Vagina (tissue), 2 donors: ENCODE results near the gene BMP10.

Source experiments
- POLR2A ChIP-seq, 2 donors: fragments of 450-650 bp; IDR thresholded peaks; one replicate each; pipeline ENCODE4 v1.6.1; 2017; ENCODE audit warnings: antibody characterized with exemption in 2 of 2, mild to moderate bottlenecking in 2 of 2, moderate library complexity in 2 of 2
- TF ChIP-seq, protein P1 (sequence below), 3 experiments: fragments of 450-650 bp in 2 of 3; fragments of 200-600 bp in 1 of 3; sonication (generic) in 1 of 3; IDR thresholded peaks; one replicate each; pipeline ENCODE4 v1.5.1; 2017 to 2019; ENCODE audit warnings: antibody characterized with exemption in 3 of 3, mild to moderate bottlenecking in 2 of 3, moderate library complexity in 2 of 3

DNA sequence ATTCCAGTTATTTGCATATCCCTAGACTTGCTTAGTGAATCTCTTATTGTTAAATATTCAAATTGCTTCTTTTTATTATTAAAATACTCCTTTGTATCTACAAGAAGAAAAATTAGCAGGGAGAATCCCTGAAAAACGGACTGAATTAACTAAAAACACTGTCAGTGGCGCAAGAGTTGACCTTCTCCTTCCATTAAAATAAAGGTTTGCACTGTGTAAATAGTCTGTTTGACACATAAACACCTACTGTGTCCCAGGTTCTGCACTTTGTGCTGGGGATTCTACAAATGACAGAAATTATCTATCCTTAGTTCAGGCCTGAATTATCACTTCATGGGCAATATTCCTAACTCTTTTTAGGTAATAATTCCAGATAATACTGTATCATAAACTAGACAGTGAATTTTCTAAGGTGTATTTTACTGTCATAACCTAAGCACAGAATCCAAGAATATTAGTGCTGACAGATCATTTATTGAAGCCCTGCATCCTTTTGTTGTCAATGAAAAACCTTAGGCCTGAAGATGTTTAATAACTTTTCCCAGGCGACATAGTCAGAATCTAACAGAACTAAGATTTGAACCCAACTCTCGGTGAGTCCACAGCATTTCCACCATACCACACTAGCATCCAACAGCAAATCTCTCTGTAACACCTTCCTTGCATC is 17.0 kb upstream of the BMP10 start:
- no peak for TF ChIP-seq POLR2A (IDR thresholded peaks at IDR 0.05)
- TF ChIP-seq, protein P1, sequence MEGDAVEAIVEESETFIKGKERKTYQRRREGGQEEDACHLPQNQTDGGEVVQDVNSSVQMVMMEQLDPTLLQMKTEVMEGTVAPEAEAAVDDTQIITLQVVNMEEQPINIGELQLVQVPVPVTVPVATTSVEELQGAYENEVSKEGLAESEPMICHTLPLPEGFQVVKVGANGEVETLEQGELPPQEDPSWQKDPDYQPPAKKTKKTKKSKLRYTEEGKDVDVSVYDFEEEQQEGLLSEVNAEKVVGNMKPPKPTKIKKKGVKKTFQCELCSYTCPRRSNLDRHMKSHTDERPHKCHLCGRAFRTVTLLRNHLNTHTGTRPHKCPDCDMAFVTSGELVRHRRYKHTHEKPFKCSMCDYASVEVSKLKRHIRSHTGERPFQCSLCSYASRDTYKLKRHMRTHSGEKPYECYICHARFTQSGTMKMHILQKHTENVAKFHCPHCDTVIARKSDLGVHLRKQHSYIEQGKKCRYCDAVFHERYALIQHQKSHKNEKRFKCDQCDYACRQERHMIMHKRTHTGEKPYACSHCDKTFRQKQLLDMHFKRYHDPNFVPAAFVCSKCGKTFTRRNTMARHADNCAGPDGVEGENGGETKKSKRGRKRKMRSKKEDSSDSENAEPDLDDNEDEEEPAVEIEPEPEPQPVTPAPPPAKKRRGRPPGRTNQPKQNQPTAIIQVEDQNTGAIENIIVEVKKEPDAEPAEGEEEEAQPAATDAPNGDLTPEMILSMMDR (IDR thresholded peaks at IDR 0.05): no peak
